HFF-Myc (cell line): Measurements from ENCODE around the gene VEZT.
"Not testable (repeated sequence)": the region's sequence is repeated elsewhere in the genome, so short reads cannot be mapped to it uniquely, and the experiment has no call there.

Source experiments
- DNase-seq: peaks from one replicate; pipeline ENCODE4 v3.0.0-alpha.2; 2011; ENCODE audit warnings: low read depth; ENCODE audit errors: extremely low read depth
- H3K4me3 ChIP-seq: replicated peaks from 2 replicates; pipeline ENCODE4 v1.5.1; 2011; ENCODE audit warnings: low read depth, mild to moderate bottlenecking, control low read depth, low read length
- CTCF ChIP-seq: IDR thresholded peaks from 2 replicates; pipeline ENCODE4 v1.5.1; 2012; ENCODE audit warnings: mild to moderate bottlenecking, low read depth, low read length, control low read depth; ENCODE audit errors: missing control alignments

Gene VEZT

DNA sequence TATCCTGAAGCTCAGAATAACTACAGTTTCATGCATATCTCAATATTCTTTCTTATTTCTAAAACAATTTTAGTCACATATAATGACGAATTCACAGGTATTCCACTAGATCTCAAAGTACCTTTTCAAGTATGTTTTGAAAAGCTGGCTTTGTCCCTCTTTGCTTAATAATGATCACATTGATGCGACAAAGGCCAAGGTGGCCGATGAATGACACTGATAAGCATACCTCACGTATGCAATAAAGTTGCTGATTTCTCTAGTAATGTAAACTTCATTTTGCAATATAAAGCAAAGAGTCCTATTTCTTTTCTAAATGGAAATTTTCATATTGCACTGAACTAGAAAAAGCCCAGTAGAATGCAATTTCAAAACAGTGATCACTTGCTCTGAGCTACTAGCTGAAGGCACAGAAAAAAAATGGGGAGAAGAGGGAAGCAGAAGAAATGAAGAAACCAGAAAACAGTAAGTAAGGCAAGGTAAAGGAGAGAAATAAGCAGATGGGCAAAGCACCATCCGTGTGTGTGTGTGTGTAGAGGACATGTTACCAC lies 29.7 kb upstream of the VEZT start:
- H3K4me3 ChIP-seq: no peak overlapping the region
- TF ChIP-seq CTCF: no peak
- DNase-seq: no peak

DNA sequence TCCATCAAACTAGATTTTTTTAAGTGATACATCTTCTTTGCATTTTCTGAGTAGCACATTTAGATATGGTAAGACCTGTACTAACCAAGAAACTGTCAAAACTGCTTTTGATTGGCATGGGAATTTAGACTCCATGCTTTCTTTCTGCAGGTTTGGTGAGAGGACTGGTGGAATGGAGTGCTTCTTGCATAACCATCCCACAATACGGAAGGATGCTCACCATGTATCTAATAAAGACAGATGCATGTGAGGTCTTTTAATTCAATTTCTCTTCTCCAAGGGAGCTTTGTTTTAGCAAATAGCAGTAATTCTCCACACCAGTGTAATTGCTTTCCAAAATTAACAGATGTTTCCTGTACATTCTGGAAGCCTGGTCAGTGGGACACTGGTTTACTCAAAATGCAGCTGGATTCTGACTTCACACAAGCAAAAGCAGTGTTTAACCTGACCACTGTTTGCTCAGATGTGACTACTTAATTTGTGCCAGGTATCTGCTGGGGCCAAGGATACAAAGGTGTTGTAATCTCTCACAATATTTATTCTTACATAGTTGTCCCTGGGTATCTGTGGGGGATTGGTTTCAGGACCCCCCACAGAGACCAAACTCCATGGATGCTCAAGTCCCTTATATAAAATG lies 26.4 kb upstream of the VEZT start:
- no peak for TF ChIP-seq CTCF
- no peak for DNase-seq
- H3K4me3 ChIP-seq: no peak overlapping the region

DNA sequence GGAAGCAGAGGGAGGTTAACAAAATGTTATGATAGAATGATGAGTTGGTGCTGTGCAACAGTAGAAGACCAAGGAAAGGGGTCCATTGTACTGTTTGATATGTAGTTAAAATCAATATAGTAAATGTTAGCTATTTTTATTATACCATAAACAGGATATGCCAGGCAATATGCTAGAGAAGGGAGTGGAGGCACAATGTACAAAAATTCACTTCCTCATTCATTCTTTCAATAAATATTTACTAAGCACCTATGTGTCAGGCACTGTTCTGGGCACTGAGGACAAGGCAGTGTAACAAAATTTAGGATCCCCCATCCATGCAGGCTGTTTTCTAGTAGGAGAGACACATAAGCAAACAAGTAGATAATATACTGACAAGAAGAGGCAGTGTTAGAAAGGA lies 25.3 kb upstream of the VEZT start:
- no peak for DNase-seq
- no peak overlapping the region for H3K4me3 ChIP-seq
- no peak for TF ChIP-seq CTCF

- TF ChIP-seq CTCF: no peak
- no peak for DNase-seq
Measured at GRCh38 chr12:95193139-95193538, 24.5 kb upstream of the VEZT start.

DNA sequence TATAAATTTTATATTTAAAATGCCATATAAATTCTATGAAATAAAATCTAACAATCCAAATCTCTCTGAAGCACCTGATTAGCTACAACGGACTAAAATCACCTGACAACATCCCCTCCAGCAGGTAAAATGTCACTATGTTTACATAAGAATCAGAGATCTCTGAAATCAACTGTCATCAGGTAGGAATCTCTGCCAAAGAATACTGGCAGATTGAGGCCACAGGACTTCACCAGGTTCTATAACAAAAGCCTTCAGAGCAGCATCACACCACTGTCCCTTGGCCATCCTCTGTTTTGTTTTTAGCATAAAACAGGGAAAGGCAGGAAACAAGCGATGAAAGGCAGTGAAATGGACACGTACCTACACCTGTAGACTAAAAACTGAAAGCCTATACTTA lies 22.5 kb upstream of the VEZT start:
- no peak for TF ChIP-seq CTCF
- DNase-seq: no peak

More at GRCh38 chr12:95193139-95193538, 24.5 kb upstream of the VEZT start:
- H3K4me3 ChIP-seq: no peak overlapping the region

DNA sequence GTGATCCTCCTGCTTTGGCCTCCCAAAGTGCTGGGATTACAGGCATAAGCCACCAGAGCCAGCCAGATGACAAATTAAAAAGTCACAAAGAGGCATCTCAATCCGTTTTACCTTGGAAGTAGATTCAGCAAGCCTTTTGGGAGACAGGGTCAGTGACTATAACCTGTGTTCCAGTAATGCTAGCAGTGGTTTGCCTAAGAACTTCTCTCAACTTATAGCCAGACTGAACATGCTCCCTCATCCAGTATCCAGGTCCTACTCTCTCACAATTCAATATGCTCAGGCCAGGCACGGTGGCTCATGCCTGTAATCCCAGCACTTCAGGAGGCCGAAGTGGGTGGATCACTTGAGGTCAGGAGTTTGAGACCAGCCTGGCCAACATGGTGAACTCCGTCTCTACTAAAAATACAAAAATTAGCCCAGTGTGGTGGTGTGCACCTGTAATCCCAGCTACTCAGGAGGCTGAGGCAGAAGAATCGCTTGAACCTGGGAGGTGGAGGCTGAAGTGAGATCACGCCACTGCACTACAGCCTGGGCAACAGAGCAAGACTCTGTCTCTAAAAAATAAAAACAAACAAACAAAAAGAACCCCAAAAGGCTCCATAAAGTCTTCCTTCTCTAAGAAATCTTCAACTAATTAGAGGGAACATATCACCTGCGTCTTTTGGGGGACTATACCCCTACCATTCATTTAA lies 20.6 kb upstream of the VEZT start:
- not testable (repeated sequence) for DNase-seq, H3K4me3 ChIP-seq

More for the DNA sequence above, 22.5 kb upstream of the VEZT start:
- H3K4me3 ChIP-seq: no peak overlapping the region

DNA sequence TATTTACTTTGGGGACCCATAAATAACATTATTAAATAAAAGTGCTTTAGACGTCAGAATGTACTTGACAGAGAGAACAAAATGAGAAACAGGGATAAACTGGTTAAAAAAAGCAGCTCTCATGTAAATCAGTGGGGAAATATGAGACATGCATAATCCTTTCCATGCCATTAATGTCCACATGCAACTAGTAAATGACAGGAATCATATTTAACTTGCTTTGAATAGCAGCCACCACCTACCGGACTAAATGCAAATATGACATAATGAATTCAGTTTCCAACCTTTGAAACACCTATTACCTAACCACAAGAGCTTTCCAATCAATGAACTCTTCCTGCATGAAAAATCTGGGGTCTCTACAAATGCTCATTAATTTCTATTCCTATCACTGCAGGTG lies 20.0 kb upstream of the VEZT start:
- no peak for TF ChIP-seq CTCF
- H3K4me3 ChIP-seq: no peak overlapping the region
- DNase-seq: no peak
